Measurements from ENCODE around the gene FNDC11. TPM values are rescaled to one million over a fixed set of nuclear protein-coding genes. Genes with fewer than 3 reads are reported as not detected.
A peak's percentile ranks its signal among the peaks of the same experiment; 100 is the strongest.

The FNDC11 gene
- total and polyA plus RNA-seq, 5 experiments from 2014 or later = 0.13 to 0.36 (median 0.25) TPM; not detected in 2

- POLR2A ChIA-PET = interaction anchor here (1.1 kb wide), 1 partner anchor 16 kb away, joined by 3 read pairs; no protein-coding TSS in a partner anchor
- Mint-ChIP-seq H3K4me1 (peaks cover under 1 to 5% (median 2%) of the 10 kb centered on the region in 4 donors), H3K27ac (peak overlapping the region in 5 of 10 donors; percentile 7 to 86 (median 75)), H3K36me3 (no peaks in the 10 kb centered on the region), H3K27me3 (peaks cover 0 to 2% (median 0%) of the 10 kb centered on the region in 5 donors), H3K9me3 (no peaks in the 10 kb centered on the region), H3K4me3 (peak overlapping the region; percentile 33 to 79 (median 70))
- no peak for DNase-seq
- no peak for ATAC-seq
Measured at GRCh38 chr20:63574829-63575743, 21.1 kb downstream of the FNDC11 start.

DNA sequence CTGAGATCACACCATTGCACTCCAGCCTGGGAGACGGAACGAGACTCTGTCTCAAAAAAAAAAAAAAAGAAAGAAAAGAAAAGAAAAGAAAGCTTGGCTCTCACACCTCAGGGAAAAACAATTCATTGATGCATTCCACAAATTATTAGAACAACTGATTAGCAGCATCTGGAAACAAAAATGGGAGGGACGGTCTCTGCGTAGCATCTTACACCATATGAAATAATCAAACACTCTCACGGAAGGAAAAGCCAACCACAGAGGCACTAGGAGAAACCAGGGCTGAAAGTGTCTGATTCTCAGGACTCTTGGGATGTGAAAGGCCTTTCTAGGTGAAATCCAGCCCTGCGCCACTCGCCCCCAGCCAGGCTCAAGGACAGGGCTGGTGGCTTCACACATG, 22.4 kb downstream of the FNDC11 start:
- Mint-ChIP-seq H3K4me1 (peaks cover 1 to 14% (median 5%) of the 10 kb centered on the region in 4 donors), H3K9me3 (no peaks in the 10 kb centered on the region), H3K4me3 (peak overlapping the region in 6 of 10 donors; percentile 36 to 74 (median 63)), H3K27ac (peak overlapping the region in 1 of 10 donors; percentile 78), H3K36me3 (no peaks in the 10 kb centered on the region), H3K27me3 (peaks cover 0 to 2% (median 0%) of the 10 kb centered on the region in 5 donors)
- POLR2A ChIA-PET = no interaction called here
- no peak for DNase-seq
- ATAC-seq = no peak

GRCh38 chr20:63577317-63577894, 23.4 kb downstream of the FNDC11 start:
- Mint-ChIP-seq H3K27ac (no peak overlapping the region), H3K9me3 (no peaks in the 10 kb centered on the region), H3K27me3 (peaks cover 0 to 2% (median 0%) of the 10 kb centered on the region in 5 donors), H3K4me1 (peaks cover 1 to 14% (median 5%) of the 10 kb centered on the region in 4 donors), H3K36me3 (no peaks in the 10 kb centered on the region), H3K4me3 (no peak overlapping the region)
- DNase-seq (no peak), ATAC-seq (no peak)
- POLR2A ChIA-PET = interaction anchor here (1.4 kb wide), 1 partner anchor 39 kb away, joined by 5 read pairs; no protein-coding TSS in a partner anchor

DNA sequence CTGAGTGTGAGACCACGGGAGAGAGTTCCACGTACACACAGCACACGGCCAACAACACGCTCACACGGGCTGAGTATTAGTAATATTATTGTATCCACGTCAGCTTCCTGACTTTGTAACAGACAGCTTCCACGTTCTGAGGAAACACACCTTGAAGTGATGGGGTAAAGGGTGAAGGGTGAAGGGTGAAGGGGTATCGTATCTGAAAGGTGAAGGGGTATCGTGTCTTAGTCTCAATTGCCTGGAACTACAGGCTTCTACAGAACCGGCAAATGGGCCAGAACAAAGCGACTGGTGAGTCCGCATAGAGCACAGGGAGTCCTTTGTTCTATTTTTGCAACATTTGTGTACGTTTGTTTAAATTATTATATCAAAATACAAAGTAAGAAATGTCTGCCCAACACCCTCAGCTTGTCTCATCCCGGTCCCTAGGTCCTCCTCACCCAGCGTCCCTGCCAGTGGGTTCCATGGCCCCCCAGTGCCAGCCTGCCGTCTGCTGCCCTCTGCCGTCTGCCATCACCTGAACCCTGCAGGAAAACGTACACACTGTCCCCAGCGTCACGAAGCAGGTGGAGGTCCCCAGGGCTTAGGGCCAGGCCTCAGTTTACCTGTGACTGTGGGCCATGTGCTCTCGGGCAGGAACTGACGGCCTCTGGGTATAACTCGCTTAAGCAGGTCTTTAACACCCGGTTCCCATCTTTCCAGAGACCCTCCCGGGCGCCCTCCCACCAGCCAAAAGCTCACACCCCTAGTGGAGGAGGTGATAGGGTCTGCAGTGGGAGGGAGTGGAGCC, 24.5 kb downstream of the FNDC11 start:
- peaks cover 0 to 2% (median 0%) of the 10 kb centered on the region in 5 donors for H3K27me3 Mint-ChIP-seq
- H3K4me3 Mint-ChIP-seq = no peak overlapping the region
- ATAC-seq (no peak), DNase-seq (no peak)
- POLR2A ChIA-PET = interaction anchor here (1.4 kb wide), 1 partner anchor 40 kb away, joined by 5 read pairs; no protein-coding TSS in a partner anchor
- peaks cover 1 to 14% (median 5%) of the 10 kb centered on the region in 4 donors for H3K4me1 Mint-ChIP-seq
- peak overlapping the region in 2 of 10 donors; percentile 24 to 43 for H3K27ac Mint-ChIP-seq
- H3K9me3 Mint-ChIP-seq = no peaks in the 10 kb centered on the region
- no peaks in the 10 kb centered on the region for H3K36me3 Mint-ChIP-seq

- H3K36me3 Mint-ChIP-seq = no peaks in the 10 kb centered on the region
- no peak overlapping the region for H3K4me3 Mint-ChIP-seq
- H3K4me1 Mint-ChIP-seq = peaks cover 1 to 14% (median 5%) of the 10 kb centered on the region in 4 donors
- POLR2A ChIA-PET = interaction anchor here (1.1 kb wide), 1 partner anchor 11 kb away, joined by 4 read pairs; no protein-coding TSS in a partner anchor
- no peak for ATAC-seq
- H3K9me3 Mint-ChIP-seq = no peaks in the 10 kb centered on the region
- peaks cover 0 to 2% (median 0%) of the 10 kb centered on the region in 5 donors for H3K27me3 Mint-ChIP-seq
- no peak overlapping the region for H3K27ac Mint-ChIP-seq
- no peak for DNase-seq
Measured at GRCh38 chr20:63579017-63579694, 25.2 kb downstream of the FNDC11 start.

DNA sequence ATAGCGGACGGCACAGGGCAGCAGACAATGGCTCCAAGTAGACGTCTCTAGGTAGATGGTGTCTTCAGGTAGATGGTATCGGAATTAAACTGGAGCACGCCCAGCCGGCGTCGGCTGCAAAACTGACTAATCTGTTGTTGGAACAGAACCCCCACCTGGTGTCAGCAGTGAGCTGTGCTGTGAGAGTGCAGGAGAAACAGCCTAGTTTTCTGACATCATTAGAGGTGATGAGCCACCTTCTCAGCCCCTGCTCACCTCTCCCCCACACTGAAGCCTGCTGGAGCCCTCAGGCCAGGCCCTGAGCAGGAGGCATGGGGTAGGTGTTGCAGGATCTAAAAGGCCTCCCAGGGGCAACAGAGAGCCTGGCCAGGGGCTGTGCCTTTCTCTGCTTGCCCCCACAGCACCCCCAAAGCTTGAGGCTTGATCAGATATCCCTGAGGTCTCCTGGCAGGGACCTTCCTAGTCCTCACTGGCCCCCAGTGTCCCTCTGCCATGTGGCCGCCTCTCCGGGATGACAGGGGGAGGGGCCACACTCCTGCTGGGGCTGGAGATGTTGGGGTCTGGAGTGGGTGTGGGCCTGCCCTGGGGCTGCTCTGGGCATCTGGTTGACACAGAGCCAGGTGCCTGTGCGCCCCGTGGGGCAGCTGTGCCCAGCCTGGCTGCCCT, 27.0 kb downstream of the FNDC11 start:
- H3K4me1 Mint-ChIP-seq = peaks cover 5 to 19% (median 7%) of the 10 kb centered on the region in 4 donors
- ATAC-seq = peak; percentile 98 to 100
- POLR2A ChIA-PET = interaction anchor here (1.0 to 1.5 kb wide), 5 partner anchors 56 to 283 kb away, joined by 3 to 8 read pairs (median 3); partner anchors contain the start of gene STMN3
- DNase-seq = peak; percentile 55 to 89 (median 74)
- peaks cover 0 to 3% (median 0%) of the 10 kb centered on the region in 3 donors for H3K36me3 Mint-ChIP-seq
- no peak overlapping the region for H3K4me3 Mint-ChIP-seq
- H3K27ac Mint-ChIP-seq = peak overlapping the region in 2 of 10 donors; percentile 15 to 35
- peaks cover 0 to 2% (median 0%) of the 10 kb centered on the region in 5 donors for H3K27me3 Mint-ChIP-seq
- H3K9me3 Mint-ChIP-seq = no peaks in the 10 kb centered on the region

GRCh38 chr20:63582382-63583063, 28.6 kb downstream of the FNDC11 start:
- H3K9me3 Mint-ChIP-seq = no peaks in the 10 kb centered on the region
- POLR2A ChIA-PET = interaction anchor here (1.4 kb wide), 1 partner anchor 71 kb away, joined by 3 read pairs; the partner anchor contains the start of gene STMN3
- H3K27me3 Mint-ChIP-seq = peaks cover 0 to 2% (median 0%) of the 10 kb centered on the region in 5 donors
- no peak overlapping the region for H3K4me3 Mint-ChIP-seq
- ATAC-seq = no peak
- peaks cover 0 to 3% (median 0%) of the 10 kb centered on the region in 3 donors for H3K36me3 Mint-ChIP-seq
- peak overlapping the region in 1 of 10 donors; percentile 17 for H3K27ac Mint-ChIP-seq
- H3K4me1 Mint-ChIP-seq = peaks cover 9 to 21% (median 14%) of the 10 kb centered on the region in 4 donors
- peak in 1 of 10 donors; percentile 30 for DNase-seq

GRCh38 chr20:63585616-63586565, 31.9 kb downstream of the FNDC11 start:
- no peaks in the 10 kb centered on the region for H3K9me3 Mint-ChIP-seq
- H3K27me3 Mint-ChIP-seq = peaks cover 0 to 2% (median 0%) of the 10 kb centered on the region in 5 donors
- DNase-seq = peak in 1 of 10 donors; percentile 52
- POLR2A ChIA-PET = no interaction called here
- H3K4me1 Mint-ChIP-seq = peaks cover 13 to 26% (median 19%) of the 10 kb centered on the region in 4 donors
- H3K27ac Mint-ChIP-seq = peak overlapping the region in 4 of 10 donors; percentile 22 to 50 (median 40)
- peaks cover 4 to 23% (median 4%) of the 10 kb centered on the region in 3 donors for H3K36me3 Mint-ChIP-seq
- H3K4me3 Mint-ChIP-seq = peak overlapping the region in 2 of 10 donors; percentile 5 to 30
- no peak for ATAC-seq

GRCh38 chr20:63586797-63587196, 32.8 kb downstream of the FNDC11 start:
- H3K27me3 Mint-ChIP-seq = peaks cover 0 to 2% (median 0%) of the 10 kb centered on the region in 5 donors
- H3K27ac Mint-ChIP-seq = peak overlapping the region in 1 of 10 donors; percentile 50
- POLR2A ChIA-PET = interaction anchor here (1.5 kb wide), 2 partner anchors 12 to 41 kb away, joined by 3 to 5 read pairs; no protein-coding TSS in a partner anchor
- peaks cover 13 to 24% (median 18%) of the 10 kb centered on the region in 4 donors for H3K4me1 Mint-ChIP-seq
- H3K9me3 Mint-ChIP-seq = no peaks in the 10 kb centered on the region
- peaks cover 4 to 31% (median 11%) of the 10 kb centered on the region in 3 donors for H3K36me3 Mint-ChIP-seq
- peak overlapping the region in 1 of 10 donors; percentile 36 for H3K4me3 Mint-ChIP-seq
- no peak for ATAC-seq
- DNase-seq = peak in 1 of 10 donors; percentile 37
